Measurements from ENCODE around the gene ARHGEF40. TPM values are rescaled to one million over a fixed set of nuclear protein-coding genes. Genes with fewer than 3 reads are reported as not detected.

Gene ARHGEF40
- total and polyA plus RNA-seq, 10 of the 15 experiments (the other 5 are each of a cell fraction or from before 2014, with no cell fraction given) = 0.03 to 0.31 (median 0.08) TPM; not detected in 2

GRCh38 chr14:21087294-21088091 is 17.4 kb downstream of the ARHGEF40 start:
- Histone ChIP-seq H3K4me1 (ENCODE audit: control insufficient read depth, insufficient read depth, low read length) (no peaks in the 10 kb centered on the region), H3K9me3 (replicated peaks; ENCODE audit: control insufficient read depth, insufficient read depth, low read length) (no peaks in the 10 kb centered on the region), H3K79me2 (ENCODE audit: control insufficient read depth, insufficient read depth, low read length) (no peaks in the 10 kb centered on the region), H2AFZ (ENCODE audit: control insufficient read depth, low read depth, low read length) (no peak overlapping the region), H3K4me3 (no peak overlapping the region), H3K27ac (ENCODE audit: control insufficient read depth, insufficient read depth) (no peak overlapping the region), H4K20me1 (ENCODE audit: control insufficient read depth, insufficient read depth) (no peaks in the 10 kb centered on the region), H3K9ac (ENCODE audit: control insufficient read depth, insufficient read depth, low read length) (no peak overlapping the region), H3K36me3 (ENCODE audit: control insufficient read depth in 2 of 2, insufficient read depth in 2 of 2, low read length in 1 of 2) (no peaks in the 10 kb centered on the region), H3K4me2 (ENCODE audit: control insufficient read depth, insufficient read depth) (no peak overlapping the region), H3K27me3 (replicated peaks in 1 of 2; ENCODE audit: control insufficient read depth in 2 of 2, insufficient read depth in 2 of 2, low read length in 1 of 2) (no peaks in the 10 kb centered on the region)
- TF ChIP-seq EP300 (IDR thresholded peaks at IDR 0.05; ENCODE audit: borderline replicate concordance in 1 of 2, control insufficient read depth in 1 of 2, low read depth in 2 of 2, low read length in 2 of 2) = no peak
- TF ChIP-seq SPI1 (IDR thresholded peaks at IDR 0.05; ENCODE audit: borderline replicate concordance, insufficient read depth, low read depth, low read length) = peak; percentile 50; the same call in 1 of the 2 replicates
- TF ChIP-seq, protein P1, sequence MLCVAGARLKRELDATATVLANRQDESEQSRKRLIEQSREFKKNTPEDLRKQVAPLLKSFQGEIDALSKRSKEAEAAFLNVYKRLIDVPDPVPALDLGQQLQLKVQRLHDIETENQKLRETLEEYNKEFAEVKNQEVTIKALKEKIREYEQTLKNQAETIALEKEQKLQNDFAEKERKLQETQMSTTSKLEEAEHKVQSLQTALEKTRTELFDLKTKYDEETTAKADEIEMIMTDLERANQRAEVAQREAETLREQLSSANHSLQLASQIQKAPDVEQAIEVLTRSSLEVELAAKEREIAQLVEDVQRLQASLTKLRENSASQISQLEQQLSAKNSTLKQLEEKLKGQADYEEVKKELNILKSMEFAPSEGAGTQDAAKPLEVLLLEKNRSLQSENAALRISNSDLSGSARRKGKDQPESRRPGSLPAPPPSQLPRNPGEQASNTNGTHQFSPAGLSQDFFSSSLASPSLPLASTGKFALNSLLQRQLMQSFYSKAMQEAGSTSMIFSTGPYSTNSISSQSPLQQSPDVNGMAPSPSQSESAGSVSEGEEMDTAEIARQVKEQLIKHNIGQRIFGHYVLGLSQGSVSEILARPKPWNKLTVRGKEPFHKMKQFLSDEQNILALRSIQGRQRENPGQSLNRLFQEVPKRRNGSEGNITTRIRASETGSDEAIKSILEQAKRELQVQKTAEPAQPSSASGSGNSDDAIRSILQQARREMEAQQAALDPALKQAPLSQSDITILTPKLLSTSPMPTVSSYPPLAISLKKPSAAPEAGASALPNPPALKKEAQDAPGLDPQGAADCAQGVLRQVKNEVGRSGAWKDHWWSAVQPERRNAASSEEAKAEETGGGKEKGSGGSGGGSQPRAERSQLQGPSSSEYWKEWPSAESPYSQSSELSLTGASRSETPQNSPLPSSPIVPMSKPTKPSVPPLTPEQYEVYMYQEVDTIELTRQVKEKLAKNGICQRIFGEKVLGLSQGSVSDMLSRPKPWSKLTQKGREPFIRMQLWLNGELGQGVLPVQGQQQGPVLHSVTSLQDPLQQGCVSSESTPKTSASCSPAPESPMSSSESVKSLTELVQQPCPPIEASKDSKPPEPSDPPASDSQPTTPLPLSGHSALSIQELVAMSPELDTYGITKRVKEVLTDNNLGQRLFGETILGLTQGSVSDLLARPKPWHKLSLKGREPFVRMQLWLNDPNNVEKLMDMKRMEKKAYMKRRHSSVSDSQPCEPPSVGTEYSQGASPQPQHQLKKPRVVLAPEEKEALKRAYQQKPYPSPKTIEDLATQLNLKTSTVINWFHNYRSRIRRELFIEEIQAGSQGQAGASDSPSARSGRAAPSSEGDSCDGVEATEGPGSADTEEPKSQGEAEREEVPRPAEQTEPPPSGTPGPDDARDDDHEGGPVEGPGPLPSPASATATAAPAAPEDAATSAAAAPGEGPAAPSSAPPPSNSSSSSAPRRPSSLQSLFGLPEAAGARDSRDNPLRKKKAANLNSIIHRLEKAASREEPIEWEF (IDR thresholded peaks at IDR 0.05; ENCODE audit: insufficient replicate concordance, low read depth, low read length) = no peak
- no peak for TF ChIP-seq ATF7 (IDR thresholded peaks at IDR 0.05; ENCODE audit: low read depth)
- no peak for TF ChIP-seq ASH2L (IDR thresholded peaks at IDR 0.05; ENCODE audit: borderline replicate concordance, low read depth)
- no peak for TF ChIP-seq CHD2 (IDR thresholded peaks at IDR 0.05; ENCODE audit: borderline replicate concordance, low read depth, low read length)
- peak; percentile 91 for TF ChIP-seq BMI1 (IDR thresholded peaks at IDR 0.05; ENCODE audit: borderline replicate concordance)
- TF ChIP-seq RAD21 (IDR thresholded peaks at IDR 0.05; ENCODE audit: insufficient read depth, low read depth, low read length) = no peak
- FAIRE-seq = peak; percentile 52
- ChIA-PET SMC1A (ENCODE audit: uncharacterized antibody, unreplicated experiment) (interaction anchor here (1.0 to 2.6 kb wide), 2 partner anchors 17 to 72 kb away, joined by 3 to 10 read pairs; no protein-coding TSS in a partner anchor), POLR2A (no interaction called here), RAD21 (ENCODE audit: unreplicated experiment) (interaction anchor here (1.1 to 1.2 kb wide), 2 partner anchors 19 to 72 kb away, joined by 3 to 4 read pairs; no protein-coding TSS in a partner anchor), CTCF (interaction anchor here (1.3 to 5.6 kb wide), 9 partner anchors 8 to 230 kb away, joined by 3 to 61 read pairs (median 4); partner anchors contain the start of genes ARHGEF40 and TMEM253)
- in situ Hi-C loops (cut with MboI) (no loop called here), intact Hi-C loops (cut with micrococcal nuclease; ENCODE audit: unreplicated experiment) (no loop called here)
- 46% methylated on average over 19 of the region's 19 CpGs for WGBS (ENCODE audit: insufficient coverage, insufficient replicate concordance, low lambda C conversion rate, missing lambda C conversion rate)
- peak; percentile 29 for ATAC-seq
- DNase-seq (ENCODE audit: low read depth, low spot score) = no peak
- no TSS peak for BruUV-seq (replicated peaks)

Data from GM12878 (cell line).